IPS-NIHi7 (cell line): ENCODE data around the gene MYADM.

Source experiments
- DNase-seq: peaks from one replicate; pipeline ENCODE4 v3.0.0; 2012; ENCODE audit warnings: mixed read lengths; ENCODE audit errors: extremely low spot score

The MYADM gene

GRCh38 chr19:53915000-53915399, 47.3 kb downstream of the MYADM start:
- DNase-seq: peak; percentile 80

GRCh38 chr19:53916004-53916403, 48.3 kb downstream of the MYADM start:
- DNase-seq: no peak

DNA sequence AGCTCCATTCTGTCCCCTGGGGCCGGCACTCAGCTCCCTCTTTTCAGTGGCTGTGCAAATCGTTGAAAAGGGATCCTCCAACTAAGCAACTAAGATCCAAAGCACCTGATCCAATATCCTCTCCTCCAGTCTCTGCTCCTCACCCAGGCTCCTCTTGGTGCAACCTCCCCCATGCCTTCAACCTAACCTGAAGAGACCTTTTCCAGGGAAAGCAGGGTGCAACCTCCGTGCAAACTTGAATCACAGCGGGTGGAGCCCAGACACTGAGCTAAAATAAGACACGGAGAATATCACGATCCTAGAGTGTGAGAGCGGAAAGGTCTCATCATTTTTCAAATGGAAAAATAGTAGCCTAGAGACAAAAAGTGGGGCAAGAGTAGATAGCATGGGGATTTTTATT, 49.7 kb downstream of the MYADM start:
- DNase-seq: no peak
